AG04450 (cell line): ENCODE measurements around the gene KCND3. TPM values are rescaled to one million over a fixed set of nuclear protein-coding genes. Genes with fewer than 3 reads are reported as not detected.

Experiments used
- CTCF ChIA-PET: fragments of 300-600, 350-600 bp; formaldehyde crosslinking; extraction: SDS; loops from one replicate; lab custom pipeline; 2022; ENCODE audit warnings: antibody characterized with exemption, inconsistent platforms; lab: Charles Lee
- POLR2A ChIA-PET: fragments of 350-600 bp; formaldehyde crosslinking; extraction: SDS; loops from one replicate; lab custom pipeline; 2021; ENCODE audit warnings: antibody characterized with exemption, inconsistent platforms; lab: Yijun Ruan, JAX
- DNase-seq: peaks from one replicate; pipeline ENCODE4 v3.0.0-alpha.2; 2011; ENCODE audit warnings: low read depth, low spot score
- H3K27ac ChIP-seq: one replicate; pipeline ENCODE4 v1.5.1; 2012; ENCODE audit warnings: low read depth, low read length, control low read depth
- H3K27me3 ChIP-seq: one replicate; pipeline ENCODE4 v1.6.0; 2012; ENCODE audit warnings: low read length; ENCODE audit not compliant: control insufficient read depth, insufficient read depth
- H3K4me3 ChIP-seq: 2 replicates; pipeline ENCODE4 v1.5.1; 2011; ENCODE audit warnings: mild to moderate bottlenecking, low read depth, low read length, control low read depth
- H3K9me3 ChIP-seq: 2 replicates; pipeline ENCODE4 v1.5.1; 2012; ENCODE audit warnings: low read length; ENCODE audit not compliant: control insufficient read depth, insufficient read depth
- polyA plus RNA-seq: library from polyadenylated mRNA; depleted of rRNA; stranded (reverse); fragments of >200 nt; gene quantifications from 2 replicates; pipeline ENCODE4 v1.2.3, GENCODE V29; 2011
- TF ChIP-seq, protein P1 (sequence below): IDR thresholded peaks from 2 replicates; pipeline ENCODE4 v1.5.1; 2011; ENCODE audit warnings: low read depth, low read length, control low read depth, inconsistent platforms

The KCND3 gene
- polyA plus RNA-seq, 1 experiment: 0.02 TPM

DNA sequence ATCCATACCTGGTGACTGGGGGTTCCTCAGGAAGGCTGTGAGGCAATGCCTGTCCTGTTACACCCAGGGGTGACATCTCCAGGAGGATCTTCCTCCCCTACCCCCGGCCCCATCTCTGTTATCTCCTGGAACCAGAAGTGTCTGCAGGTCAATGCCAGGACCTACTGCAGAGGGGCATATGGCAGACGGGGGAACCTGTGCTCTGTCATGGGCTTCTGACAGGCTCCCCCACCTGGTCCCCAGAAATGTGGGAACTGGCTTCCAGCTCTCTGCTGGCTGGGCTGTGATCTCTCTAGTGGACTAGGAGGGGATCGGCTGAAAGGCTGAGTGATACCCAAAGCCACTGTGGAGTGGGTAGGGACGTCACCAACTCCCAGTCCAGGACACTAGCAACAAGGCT lies 21.0 kb downstream of the KCND3 start:
- Histone ChIP-seq H3K4me3 (no peak overlapping the region), H3K27ac (no peak overlapping the region), H3K27me3 (peaks cover 2% of the 10 kb centered on the region), H3K9me3 (no peaks in the 10 kb centered on the region)
- TF ChIP-seq, protein P1, sequence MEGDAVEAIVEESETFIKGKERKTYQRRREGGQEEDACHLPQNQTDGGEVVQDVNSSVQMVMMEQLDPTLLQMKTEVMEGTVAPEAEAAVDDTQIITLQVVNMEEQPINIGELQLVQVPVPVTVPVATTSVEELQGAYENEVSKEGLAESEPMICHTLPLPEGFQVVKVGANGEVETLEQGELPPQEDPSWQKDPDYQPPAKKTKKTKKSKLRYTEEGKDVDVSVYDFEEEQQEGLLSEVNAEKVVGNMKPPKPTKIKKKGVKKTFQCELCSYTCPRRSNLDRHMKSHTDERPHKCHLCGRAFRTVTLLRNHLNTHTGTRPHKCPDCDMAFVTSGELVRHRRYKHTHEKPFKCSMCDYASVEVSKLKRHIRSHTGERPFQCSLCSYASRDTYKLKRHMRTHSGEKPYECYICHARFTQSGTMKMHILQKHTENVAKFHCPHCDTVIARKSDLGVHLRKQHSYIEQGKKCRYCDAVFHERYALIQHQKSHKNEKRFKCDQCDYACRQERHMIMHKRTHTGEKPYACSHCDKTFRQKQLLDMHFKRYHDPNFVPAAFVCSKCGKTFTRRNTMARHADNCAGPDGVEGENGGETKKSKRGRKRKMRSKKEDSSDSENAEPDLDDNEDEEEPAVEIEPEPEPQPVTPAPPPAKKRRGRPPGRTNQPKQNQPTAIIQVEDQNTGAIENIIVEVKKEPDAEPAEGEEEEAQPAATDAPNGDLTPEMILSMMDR: no peak
- no peak for DNase-seq
- CTCF ChIA-PET: no interaction called here
- POLR2A ChIA-PET: no interaction called here

GRCh38 chr1:111967886-111968285 lies 21.6 kb downstream of the KCND3 start:
- no peak for DNase-seq
- CTCF ChIA-PET: no interaction called here
- POLR2A ChIA-PET: no interaction called here
- peaks cover 2% of the 10 kb centered on the region for H3K27me3 ChIP-seq
- TF ChIP-seq, protein P1: no peak
- no peak overlapping the region for H3K4me3 ChIP-seq
- no peak overlapping the region for H3K27ac ChIP-seq
- no peaks in the 10 kb centered on the region for H3K9me3 ChIP-seq

GRCh38 chr1:111967067-111967690 lies 22.3 kb downstream of the KCND3 start:
- Histone ChIP-seq H3K27ac (no peak overlapping the region), H3K9me3 (no peaks in the 10 kb centered on the region), H3K27me3 (peaks cover 2% of the 10 kb centered on the region), H3K4me3 (no peak overlapping the region)
- POLR2A ChIA-PET: no interaction called here
- no peak for DNase-seq
- TF ChIP-seq, protein P1: no peak
- CTCF ChIA-PET: no interaction called here

DNA sequence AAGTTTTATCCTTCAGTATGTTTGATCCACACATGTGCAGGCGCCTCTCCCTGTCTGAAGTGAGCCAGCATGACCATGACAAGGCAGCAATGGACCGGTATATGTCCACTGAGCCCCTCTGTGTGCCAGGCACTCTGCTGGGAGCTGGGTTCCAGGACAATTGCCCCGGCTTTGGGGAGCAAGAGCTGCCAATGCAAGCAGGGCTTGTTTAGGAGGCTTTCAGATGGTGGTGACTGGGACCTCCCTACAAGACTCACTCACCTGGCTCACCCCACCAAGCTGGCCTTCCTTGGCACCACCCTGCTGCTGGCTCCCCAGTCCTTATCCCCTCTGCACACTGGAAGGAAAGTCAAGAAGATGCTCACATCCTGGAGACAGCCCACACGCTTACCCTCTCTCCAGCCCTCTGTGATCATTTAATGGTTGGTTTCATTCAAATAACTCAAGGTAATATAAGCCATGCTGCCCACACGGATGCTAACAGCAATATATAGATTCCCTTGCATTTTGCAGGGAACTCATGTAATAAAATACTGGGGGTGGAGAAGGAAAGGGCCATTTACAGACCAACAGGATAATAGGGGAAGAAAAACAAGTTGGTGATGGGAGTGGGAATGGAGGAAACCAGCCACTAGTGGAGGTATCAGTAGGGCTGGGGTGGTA lies 23.6 kb downstream of the KCND3 start:
- Histone ChIP-seq H3K27me3 (peaks cover 2% of the 10 kb centered on the region), H3K27ac (no peak overlapping the region), H3K4me3 (no peak overlapping the region), H3K9me3 (no peaks in the 10 kb centered on the region)
- TF ChIP-seq, protein P1: no peak
- CTCF ChIA-PET: no interaction called here
- POLR2A ChIA-PET: no interaction called here
- DNase-seq: no peak

DNA sequence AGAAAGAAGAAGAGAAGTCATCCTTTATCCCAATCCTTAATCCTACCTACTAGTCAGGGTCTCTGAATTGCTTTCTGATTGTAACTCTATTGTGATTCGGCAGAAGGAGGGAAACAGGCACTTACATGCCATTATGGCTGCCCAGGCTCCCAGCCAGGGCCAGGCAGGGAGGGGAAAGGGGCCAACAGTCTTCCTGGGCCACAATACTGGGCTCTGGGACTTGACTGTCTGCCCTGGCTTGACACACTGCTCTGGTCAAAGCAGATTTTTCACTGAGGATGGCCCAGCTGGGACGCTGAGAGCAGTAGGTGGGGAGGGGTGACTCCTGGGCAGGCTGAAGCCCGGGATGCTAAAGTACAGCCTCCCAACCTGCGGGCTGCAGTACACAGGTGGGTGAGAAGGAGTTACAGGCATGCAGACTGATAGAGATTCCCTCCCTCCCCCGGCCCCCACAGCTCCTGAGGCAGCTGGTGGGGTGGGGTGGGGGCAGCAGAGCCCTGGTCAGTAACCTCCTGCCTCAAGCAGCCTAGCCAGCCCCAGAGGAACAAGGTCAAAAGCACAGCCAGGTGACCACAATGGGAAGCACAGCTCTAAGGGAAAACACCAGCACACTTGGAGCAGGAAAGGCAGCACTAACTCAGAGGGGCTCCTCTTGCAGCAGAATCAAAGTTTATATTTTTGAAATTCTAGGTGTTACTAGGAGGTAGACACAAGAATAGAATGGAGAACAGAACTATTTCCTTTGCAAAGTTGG lies 25.3 kb downstream of the KCND3 start:
- Histone ChIP-seq H3K4me3 (no peak overlapping the region), H3K9me3 (no peaks in the 10 kb centered on the region), H3K27ac (no peak overlapping the region), H3K27me3 (peaks cover 2% of the 10 kb centered on the region)
- CTCF ChIA-PET: no interaction called here
- TF ChIP-seq, protein P1: no peak
- DNase-seq: no peak
- POLR2A ChIA-PET: no interaction called here
